DMS53 (cell line): ENCODE results near the gene BACH2.

Experiments
- DNase-seq: peaks from one replicate; lab custom pipeline; 2025; lab: John Stamatoyannopoulos, UW

BACH2 gene

GRCh38 chr6:90237350-90237990, 59.2 kb downstream of the BACH2 start:
- DNase-seq: peak; percentile 22

- DNase-seq: no peak
Observed at GRCh38 chr6:90233994-90234393, 62.6 kb downstream of the BACH2 start.

- no peak for DNase-seq
Observed at GRCh38 chr6:90233213-90233612, 63.4 kb downstream of the BACH2 start.

- no peak for DNase-seq
Observed at GRCh38 chr6:90231798-90232197, 64.8 kb downstream of the BACH2 start.

GRCh38 chr6:90231308-90231707, 65.3 kb downstream of the BACH2 start:
- DNase-seq: no peak

- DNase-seq: no peak
Observed at GRCh38 chr6:90230548-90231215, 66.0 kb downstream of the BACH2 start.

- DNase-seq: no peak
Observed at GRCh38 chr6:90229331-90230010, 67.2 kb downstream of the BACH2 start.

- DNase-seq: no peak
Observed at GRCh38 chr6:90227673-90228072, 69.0 kb downstream of the BACH2 start.

GRCh38 chr6:90227213-90227612, 69.4 kb downstream of the BACH2 start:
- DNase-seq: no peak

- peak; percentile 23 for DNase-seq
Observed at GRCh38 chr6:90226257-90226656, 70.4 kb downstream of the BACH2 start.

GRCh38 chr6:90224196-90224595, 72.4 kb downstream of the BACH2 start:
- DNase-seq: no peak

GRCh38 chr6:90222724-90223198, 73.9 kb downstream of the BACH2 start:
- DNase-seq: peak; percentile 95

- DNase-seq: no peak
Observed at GRCh38 chr6:90222008-90222407, 74.6 kb downstream of the BACH2 start.

GRCh38 chr6:90221403-90221802, 75.2 kb downstream of the BACH2 start:
- peak; percentile 8 for DNase-seq

GRCh38 chr6:90220273-90220672, 76.4 kb downstream of the BACH2 start:
- DNase-seq: peak; percentile 46

- peak; percentile 83 for DNase-seq
Observed at GRCh38 chr6:90219209-90219985, 77.2 kb downstream of the BACH2 start.

GRCh38 chr6:90218959-90219208, 77.8 kb downstream of the BACH2 start:
- DNase-seq: no peak

- DNase-seq: no peak
Observed at GRCh38 chr6:90217506-90218127, 79.0 kb downstream of the BACH2 start.

GRCh38 chr6:90216072-90216977, 80.3 kb downstream of the BACH2 start:
- peak; percentile 3 for DNase-seq

- no peak for DNase-seq
Observed at GRCh38 chr6:90214966-90215365, 81.7 kb downstream of the BACH2 start.

- DNase-seq: no peak
Observed at GRCh38 chr6:90214461-90214860, 82.2 kb downstream of the BACH2 start.
